DOHH2 (cell line): ENCODE data around the gene DOK6.

Experiments used
- CTCF ChIP-seq: fragments of 200-600 bp; sonication (generic); IDR thresholded peaks from one replicate; pipeline ENCODE4 v1.5.1; 2014; ENCODE audit warnings: antibody characterized with exemption, mild to moderate bottlenecking, low read depth, low read length; ENCODE audit not compliant: poor library complexity, severe bottlenecking
- EZH2phosphoT487 ChIP-seq: fragments of 200-600 bp; sonication (generic); IDR thresholded peaks from 2 replicates; pipeline ENCODE4 v1.6.1; 2017; ENCODE audit warnings: borderline replicate concordance, mild to moderate bottlenecking, antibody characterized with exemption, low read length, moderate library complexity, mixed read lengths

GRCh38 chr18:69531973-69532372, 131.3 kb downstream of the DOK6 start:
- TF ChIP-seq CTCF (no peak), EZH2phosphoT487 (no peak)
